Ascending aorta (tissue), 2 donors: ENCODE results near the gene PFKFB3. TPM values are rescaled to one million over a fixed set of nuclear protein-coding genes. Genes with fewer than 3 reads are reported as not detected.

Experiments
- DNase-seq, 2 donors: peaks; one replicate each; pipeline ENCODE4 v3.0.0-alpha.2; 2019; ENCODE audit warnings: low spot score in 2 of 2
- H3K27ac ChIP-seq, 2 donors: fragments of 200-600 bp; sonication (generic); one replicate each; pipeline ENCODE4 v1.5.1; 2016 to 2017; ENCODE audit warnings: mild to moderate bottlenecking in 1 of 2
- H3K27me3 ChIP-seq: fragments of 200-600 bp; sonication (generic); one replicate; pipeline ENCODE4 v1.5.1; 2017
- H3K36me3 ChIP-seq, 2 donors: fragments of 200-600 bp; sonication (generic); one replicate each; pipeline ENCODE4 v1.5.1; 2016
- H3K4me1 ChIP-seq, 2 donors: fragments of 200-600 bp; sonication (generic); one replicate each; pipeline ENCODE4 v1.5.1; 2016 to 2017; ENCODE audit warnings: mild to moderate bottlenecking in 1 of 2
- H3K4me3 ChIP-seq, 2 donors: fragments of 200-600 bp; sonication (generic); one replicate each; pipeline ENCODE4 v1.5.1; 2016 to 2017; ENCODE audit warnings: mild to moderate bottlenecking in 1 of 2
- H3K9me3 ChIP-seq, 2 donors: fragments of 200-600 bp; sonication (generic); one replicate each; pipeline ENCODE4 v1.5.1; 2016
- intact Hi-C: fragments of 100-400 bp; cut with DNase I; formaldehyde crosslinking; loops from one replicate; pipeline ENCODE4 v1.15.1; 2023
- total RNA-seq: library from RNA; depleted of rRNA; stranded (reverse); fragments of >200 nt; gene quantifications from one replicate; pipeline ENCODE4 v1.1.0, GENCODE V29; 2016
- TF ChIP-seq, protein P1 (sequence below), 3 experiments: fragments of 200-600 bp in 2 of 3; fragments of 450-650 bp in 1 of 3; sonication (generic) in 2 of 3; IDR thresholded peaks; one replicate each; pipeline ENCODE4 v1.5.1; 2016 to 2019; ENCODE audit warnings: antibody characterized with exemption in 3 of 3, mild to moderate bottlenecking in 1 of 3, moderate library complexity in 1 of 3

The PFKFB3 gene
- total RNA-seq, 1 donor from 2014 or later, result 68.0 TPM

DNA sequence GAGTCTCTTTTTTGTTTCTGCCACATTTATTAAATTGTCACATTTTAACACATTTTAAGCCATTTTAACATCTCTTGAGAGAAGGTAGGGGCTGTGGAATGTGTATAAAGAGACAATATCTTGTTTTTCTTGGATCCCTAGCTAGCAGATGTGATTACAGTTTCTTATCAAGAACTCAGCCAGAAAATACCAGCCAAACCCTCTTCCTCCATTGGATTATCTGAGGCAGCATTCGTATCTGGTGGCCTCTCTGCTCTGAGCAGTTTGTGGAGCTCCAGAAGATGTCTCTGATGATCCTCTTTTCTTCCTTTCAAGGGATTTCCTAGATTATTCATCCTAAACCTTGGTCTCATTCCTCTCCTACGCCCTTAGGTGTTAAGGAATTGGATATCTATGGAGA lies 35.3 kb upstream of the PFKFB3 start:
- H3K27ac ChIP-seq, result no peak overlapping the region
- H3K27me3 ChIP-seq, result no peaks in the 10 kb centered on the region
- no peak overlapping the region for H3K4me3 ChIP-seq
- TF ChIP-seq, protein P1, sequence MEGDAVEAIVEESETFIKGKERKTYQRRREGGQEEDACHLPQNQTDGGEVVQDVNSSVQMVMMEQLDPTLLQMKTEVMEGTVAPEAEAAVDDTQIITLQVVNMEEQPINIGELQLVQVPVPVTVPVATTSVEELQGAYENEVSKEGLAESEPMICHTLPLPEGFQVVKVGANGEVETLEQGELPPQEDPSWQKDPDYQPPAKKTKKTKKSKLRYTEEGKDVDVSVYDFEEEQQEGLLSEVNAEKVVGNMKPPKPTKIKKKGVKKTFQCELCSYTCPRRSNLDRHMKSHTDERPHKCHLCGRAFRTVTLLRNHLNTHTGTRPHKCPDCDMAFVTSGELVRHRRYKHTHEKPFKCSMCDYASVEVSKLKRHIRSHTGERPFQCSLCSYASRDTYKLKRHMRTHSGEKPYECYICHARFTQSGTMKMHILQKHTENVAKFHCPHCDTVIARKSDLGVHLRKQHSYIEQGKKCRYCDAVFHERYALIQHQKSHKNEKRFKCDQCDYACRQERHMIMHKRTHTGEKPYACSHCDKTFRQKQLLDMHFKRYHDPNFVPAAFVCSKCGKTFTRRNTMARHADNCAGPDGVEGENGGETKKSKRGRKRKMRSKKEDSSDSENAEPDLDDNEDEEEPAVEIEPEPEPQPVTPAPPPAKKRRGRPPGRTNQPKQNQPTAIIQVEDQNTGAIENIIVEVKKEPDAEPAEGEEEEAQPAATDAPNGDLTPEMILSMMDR (IDR thresholded peaks at IDR 0.05), result no peak
- H3K4me1 ChIP-seq, result peaks cover 3 to 30% of the 10 kb centered on the region in 2 donors
- no peaks in the 10 kb centered on the region for H3K9me3 ChIP-seq
- no peak for DNase-seq
- intact Hi-C loops, result no loop called here
- peaks cover 0 to 9% of the 10 kb centered on the region in 2 donors for H3K36me3 ChIP-seq

DNA sequence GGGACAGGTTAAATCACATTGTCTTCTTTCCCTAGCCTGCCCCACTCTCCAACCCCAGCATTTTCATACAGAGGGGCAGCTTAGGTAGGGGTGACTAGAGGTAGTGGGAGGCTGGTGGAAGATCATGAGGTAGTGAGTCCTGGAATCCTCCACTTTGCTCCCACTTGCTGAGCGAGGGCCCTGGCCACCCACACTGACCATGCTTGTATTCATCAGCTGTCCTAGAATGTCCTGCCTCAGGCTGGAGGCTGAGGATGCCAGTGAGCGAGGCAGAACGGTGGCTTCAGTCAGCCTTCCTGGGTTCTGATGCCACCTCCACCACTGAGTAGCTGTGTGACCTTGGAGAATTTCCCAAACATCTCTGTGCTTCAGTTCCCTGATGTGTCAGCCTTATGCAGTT lies 34.6 kb upstream of the PFKFB3 start:
- TF ChIP-seq, protein P1 (IDR thresholded peaks at IDR 0.05), result no peak
- H3K4me1 ChIP-seq, result peaks cover 6 to 33% of the 10 kb centered on the region in 2 donors
- no peak for DNase-seq
- H3K9me3 ChIP-seq, result no peaks in the 10 kb centered on the region
- no peaks in the 10 kb centered on the region for H3K27me3 ChIP-seq
- intact Hi-C loops, result no loop called here
- no peak overlapping the region for H3K27ac ChIP-seq
- H3K36me3 ChIP-seq, result peaks cover 0 to 9% of the 10 kb centered on the region in 2 donors
- no peak overlapping the region for H3K4me3 ChIP-seq

DNA sequence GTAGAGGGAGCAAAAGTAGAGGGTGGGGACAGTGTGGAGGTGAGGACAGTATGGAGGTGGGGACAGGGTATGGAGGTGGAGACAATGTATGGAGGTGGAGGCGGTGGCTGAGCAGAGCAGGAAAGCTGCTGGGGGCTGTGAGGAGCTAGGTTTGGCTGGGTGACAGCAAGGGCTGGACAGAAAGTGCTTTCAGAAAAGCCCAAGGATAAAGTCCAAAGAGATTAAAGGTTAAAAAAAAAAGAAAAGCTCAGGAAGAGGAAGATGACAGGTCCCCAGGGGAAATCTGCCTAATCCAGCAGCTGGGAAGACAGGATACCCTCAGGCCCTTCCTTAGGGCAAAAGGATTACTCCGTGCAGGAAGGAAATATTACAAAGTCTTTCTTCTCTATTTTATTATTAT lies 32.1 kb upstream of the PFKFB3 start:
- H3K36me3 ChIP-seq, result peaks cover 0 to 9% of the 10 kb centered on the region in 2 donors
- no peak for DNase-seq
- H3K27ac ChIP-seq, result no peak overlapping the region
- intact Hi-C loops, result no loop called here
- TF ChIP-seq, protein P1 (IDR thresholded peaks at IDR 0.05), result no peak
- H3K9me3 ChIP-seq, result no peaks in the 10 kb centered on the region
- no peaks in the 10 kb centered on the region for H3K27me3 ChIP-seq
- H3K4me1 ChIP-seq, result peaks cover 20 to 45% of the 10 kb centered on the region in 2 donors
- no peak overlapping the region for H3K4me3 ChIP-seq

DNA sequence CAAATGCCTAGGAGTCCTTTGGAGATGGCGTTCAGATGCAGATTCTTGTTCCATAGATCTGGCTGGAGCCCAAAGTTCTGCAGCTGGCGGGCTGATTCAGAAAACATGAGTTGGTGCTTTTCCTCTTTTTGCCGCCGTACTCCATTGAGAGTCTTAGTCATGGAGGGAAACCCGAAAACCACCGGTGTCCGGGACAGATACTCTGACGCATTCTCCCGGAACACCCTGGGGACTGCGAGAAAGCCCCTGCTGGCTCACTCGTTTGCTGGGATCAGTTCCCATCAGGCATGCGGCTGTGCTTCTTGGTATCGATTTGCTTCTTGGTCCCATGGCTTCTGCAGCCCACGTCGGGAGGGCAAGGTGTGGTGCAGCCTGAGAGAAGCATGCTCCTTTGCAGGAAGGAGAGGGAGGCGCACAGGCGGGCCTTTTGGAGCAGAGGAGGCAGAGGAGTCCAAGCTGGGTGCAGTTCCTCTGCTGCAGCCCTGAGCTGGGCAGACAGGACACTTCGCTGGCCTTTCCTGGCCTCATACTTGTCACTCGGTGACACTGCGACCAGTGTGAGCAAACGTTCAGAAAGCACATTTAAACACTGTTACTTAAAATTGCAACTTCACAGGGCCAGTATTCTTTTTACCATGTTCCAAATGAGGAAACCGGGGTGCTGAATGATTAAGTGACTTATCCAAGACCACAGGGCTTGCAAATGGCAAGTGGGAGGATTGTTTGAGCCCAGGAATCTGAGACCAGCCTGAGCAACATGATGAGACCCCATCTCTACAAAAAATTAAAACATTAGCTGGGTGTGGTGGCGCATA lies 30.6 kb upstream of the PFKFB3 start:
- H3K9me3 ChIP-seq, result no peaks in the 10 kb centered on the region
- peak overlapping the region; percentile 74 to 85 for H3K27ac ChIP-seq
- no peaks in the 10 kb centered on the region for H3K27me3 ChIP-seq
- peaks cover 24 to 57% of the 10 kb centered on the region in 2 donors for H3K4me1 ChIP-seq
- intact Hi-C loops, result no loop called here
- TF ChIP-seq, protein P1 (IDR thresholded peaks at IDR 0.05), result no peak
- DNase-seq, result peak; percentile 53 to 87
- peak overlapping the region in 1 of 2 donors; percentile 23 for H3K4me3 ChIP-seq
- H3K36me3 ChIP-seq, result peaks cover 0 to 3% of the 10 kb centered on the region in 2 donors

DNA sequence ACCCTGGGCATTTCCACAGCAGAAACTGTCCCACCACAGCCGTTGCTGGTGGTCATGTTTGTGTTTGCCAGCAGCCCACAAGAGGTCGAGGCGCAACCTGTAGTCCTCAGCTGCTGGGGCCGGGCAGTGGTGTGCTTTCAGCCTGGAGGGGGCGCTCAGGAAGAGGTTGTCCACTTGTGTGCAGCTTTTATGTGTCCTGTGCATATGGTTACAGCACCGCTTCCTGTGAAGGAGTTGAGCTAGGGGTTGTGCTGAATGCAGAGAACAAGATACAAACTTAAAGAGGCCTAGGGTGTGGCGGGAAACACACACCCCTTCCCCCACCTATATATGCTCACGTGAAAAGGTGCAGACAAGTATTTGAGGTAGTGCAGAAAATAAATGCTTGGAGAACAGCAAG lies 29.5 kb upstream of the PFKFB3 start:
- Histone ChIP-seq H3K27me3 (no peaks in the 10 kb centered on the region), H3K27ac (peak overlapping the region; percentile 74 to 85), H3K4me3 (no peak overlapping the region), H3K4me1 (peaks cover 24 to 64% of the 10 kb centered on the region in 2 donors), H3K9me3 (no peaks in the 10 kb centered on the region), H3K36me3 (no peaks in the 10 kb centered on the region)
- TF ChIP-seq, protein P1 (IDR thresholded peaks at IDR 0.05), result no peak
- intact Hi-C loops, result no loop called here
- DNase-seq, result no peak
